GM23248 (cell line): ENCODE measurements around the gene RNFT1. TPM values are rescaled to one million over a fixed set of nuclear protein-coding genes. Genes with fewer than 3 reads are reported as not detected.
A peak's percentile ranks its signal among the peaks of the same experiment; 100 is the strongest.
"Not testable (repeated sequence)": the region's sequence is repeated elsewhere in the genome, so short reads cannot be mapped to it uniquely, and the experiment has no call there.

Experiments
- DNase-seq: peaks from one replicate; pipeline ENCODE4 v3.0.0-alpha.2; 2015
- H2AFZ ChIP-seq: fragments of 200-600 bp; sonication (generic); 2 replicates; pipeline ENCODE4 v1.6.1; 2016; ENCODE audit warnings: antibody characterized with exemption
- H3F3A ChIP-seq: fragments of 200-600 bp; sonication (generic); 2 replicates; pipeline ENCODE4 v1.6.1; 2016; ENCODE audit warnings: mild to moderate bottlenecking, antibody characterized with exemption, mixed run types; ENCODE audit not compliant: insufficient read depth
- H3K27ac ChIP-seq: fragments of 200-600 bp; sonication (generic); 2 replicates; pipeline ENCODE4 v1.5.1; 2016; ENCODE audit warnings: mild to moderate bottlenecking
- H3K27me3 ChIP-seq: fragments of 200-600 bp; sonication (generic); replicated peaks from 2 replicates; pipeline ENCODE4 v1.6.1; 2016; ENCODE audit warnings: mild to moderate bottlenecking; ENCODE audit not compliant: insufficient read depth
- H3K36me3 ChIP-seq: fragments of 200-600 bp; sonication (generic); 2 replicates; pipeline ENCODE4 v1.6.1; 2016; ENCODE audit warnings: low read depth, mild to moderate bottlenecking
- H3K4me1 ChIP-seq: fragments of 200-600 bp; sonication (generic); 2 replicates; pipeline ENCODE4 v1.6.1; 2016; ENCODE audit warnings: mild to moderate bottlenecking; ENCODE audit not compliant: insufficient read depth
- H3K4me2 ChIP-seq: fragments of 200-600 bp; sonication (generic); one replicate; pipeline ENCODE4 v1.6.1; 2016; ENCODE audit warnings: mild to moderate bottlenecking; ENCODE audit not compliant: unreplicated experiment
- H3K4me3 ChIP-seq: fragments of 200-600 bp; sonication (generic); 2 replicates; pipeline ENCODE4 v1.5.1; 2016; ENCODE audit warnings: mild to moderate bottlenecking
- H3K79me2 ChIP-seq: fragments of 200-600 bp; sonication (generic); 2 replicates; pipeline ENCODE4 v1.6.1; 2016; ENCODE audit warnings: mild to moderate bottlenecking; ENCODE audit not compliant: insufficient read depth
- H3K9ac ChIP-seq: fragments of 200-600 bp; sonication (generic); 2 replicates; pipeline ENCODE4 v1.6.1; 2016; ENCODE audit warnings: mild to moderate bottlenecking
- H3K9me2 ChIP-seq: fragments of 200-600 bp; sonication (generic); 2 replicates; pipeline ENCODE4 v1.6.1; 2016; ENCODE audit warnings: mixed run types, mild to moderate bottlenecking, moderate library complexity; ENCODE audit not compliant: insufficient read depth
- H3K9me3 ChIP-seq: fragments of 200-600 bp; sonication (generic); one replicate; pipeline ENCODE4 v1.6.1; 2017; ENCODE audit warnings: low read depth
- H4K20me1 ChIP-seq: fragments of 200-600 bp; sonication (generic); 2 replicates; pipeline ENCODE4 v1.6.0; 2016; ENCODE audit not compliant: insufficient read depth
- EZH2 ChIP-seq: fragments of 200-600 bp; sonication (generic); IDR thresholded peaks from 2 replicates; pipeline ENCODE4 v1.6.1; 2018; ENCODE audit warnings: antibody characterized with exemption, mild to moderate bottlenecking; ENCODE audit not compliant: insufficient read depth, poor library complexity, severe bottlenecking
- EZH2phosphoT487 ChIP-seq: fragments of 200-600 bp; sonication (generic); IDR thresholded peaks from 2 replicates; pipeline ENCODE4 v1.6.1; 2018; ENCODE audit warnings: antibody characterized with exemption, moderate library complexity, mild to moderate bottlenecking, low read depth; ENCODE audit not compliant: insufficient read depth
- WGBS, 2 experiments: methylation state at CpG; one replicate each; pipeline ENCODE4 v1.1.6; 2015 to 2017; ENCODE audit warnings: low lambda C conversion rate in 2 of 2, low coverage in 1 of 2; ENCODE audit errors: missing lambda C conversion rate in 2 of 2; 5-methylcytosine and 5-hydroxymethylcytosine counted together
- in situ Hi-C: fragments of 300-500 bp; cut with MboI; formaldehyde crosslinking; loops from 2 replicates; pipeline ENCODE4 v1.15.0; 2020
- polyA plus RNA-seq: library from polyadenylated mRNA; unstranded; fragments of >200 nt; fragmentation: Nextera tagmentation; extraction: Ambion mirVana; gene quantifications from 2 replicates; pipeline ENCODE4 v1.2.1, GENCODE V29; 2016
- total RNA-seq: library from RNA; depleted of rRNA; stranded (reverse); fragments of >200 nt; shearing (Covaris generic); gene quantifications from 2 replicates; pipeline ENCODE4 v1.2.3, GENCODE V29; 2014

Gene RNFT1
- total and polyA plus RNA-seq, 2 experiments from 2014 or later: 23.4 to 29.1 TPM

DNA sequence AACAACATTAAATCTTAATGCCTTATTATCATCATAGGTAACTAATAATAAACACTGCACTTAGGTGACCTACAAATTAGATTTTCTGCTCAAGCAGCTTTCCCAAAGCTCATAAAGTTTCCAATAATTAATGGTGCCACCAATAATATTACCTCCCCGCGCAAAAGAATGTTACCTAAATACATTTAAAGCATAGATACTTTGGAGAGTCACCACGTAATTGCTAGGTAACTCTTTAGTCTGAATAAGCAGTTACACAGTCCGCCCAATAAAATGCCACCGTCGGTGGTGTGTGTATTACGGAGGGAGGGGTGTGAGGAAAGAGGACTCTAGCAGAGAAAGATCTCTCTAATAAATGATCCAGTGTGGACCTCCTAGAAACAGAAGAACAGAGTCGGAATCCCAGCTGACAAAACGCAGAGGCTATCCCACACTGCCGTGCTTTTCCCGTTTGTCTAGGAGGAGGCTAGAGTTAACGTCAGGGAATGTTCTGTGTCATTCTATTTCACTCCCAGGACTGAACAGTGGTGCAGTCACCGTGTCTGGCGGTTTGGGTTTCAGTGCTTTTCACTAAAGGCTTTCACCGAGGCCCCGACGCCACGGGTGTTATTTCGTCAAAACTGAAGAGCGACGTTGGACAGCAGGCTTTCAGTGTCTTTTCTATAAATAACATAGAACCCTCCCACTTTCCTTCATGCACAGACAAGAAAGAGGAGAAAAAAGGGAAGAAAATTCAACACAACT, 630 bp downstream of the RNFT1 start:
- TF ChIP-seq EZH2 (no peak), EZH2phosphoT487 (no peak)
- in situ Hi-C loops: no loop called here

DNA sequence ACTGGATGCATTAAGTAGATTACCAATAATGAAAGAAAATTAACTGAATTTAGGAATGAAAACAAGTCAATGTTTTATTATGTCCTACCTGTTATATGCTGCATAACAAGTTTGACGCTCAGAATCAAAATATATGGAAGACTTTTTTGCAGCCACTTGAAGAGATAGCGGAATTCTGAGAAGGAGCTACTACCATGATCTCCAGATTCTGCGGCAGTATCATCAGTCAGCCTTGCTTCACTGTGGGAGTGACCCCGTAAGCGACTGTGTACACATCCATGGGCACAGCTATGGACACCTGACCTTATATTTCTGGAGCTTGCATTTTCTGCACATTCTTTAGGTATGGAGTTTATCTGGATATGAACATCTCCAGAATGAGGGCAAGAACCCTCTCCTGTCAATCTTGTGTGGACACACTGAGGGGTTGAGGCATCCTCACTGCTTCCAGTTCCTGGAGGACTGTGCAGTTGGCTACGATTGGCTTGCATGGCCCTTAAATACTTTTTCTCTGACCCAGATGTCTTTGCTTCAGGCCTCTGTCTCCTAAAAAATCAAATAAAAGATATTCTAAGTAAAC, 1.7 kb downstream of the RNFT1 start:
- Histone ChIP-seq H3K9me3 (no peaks in the 10 kb centered on the region), H3K79me2 (peaks cover 24% of the 10 kb centered on the region), H3K36me3 (no peaks in the 10 kb centered on the region), H3F3A (0 out of 2 replicates have a peak, but pooled peaks cover 22% of the 10 kb centered on the region), H3K4me2 (peak overlapping the region; percentile 93), H2AFZ (no peak overlapping the region), H3K27me3 (no peaks in the 10 kb centered on the region), H3K27ac (no peak overlapping the region), H3K9ac (peak overlapping the region; percentile 93; the same call in 1 of the 2 replicates), H3K4me3 (peak overlapping the region; percentile 83; the same call in 1 of the 2 replicates), H3K9me2 (no peaks in the 10 kb centered on the region), H4K20me1 (no peaks in the 10 kb centered on the region), H3K4me1 (no peaks in the 10 kb centered on the region)
- no peak for TF ChIP-seq EZH2phosphoT487
- TF ChIP-seq EZH2: no peak
- in situ Hi-C loops: no loop called here
- no peak for DNase-seq
- WGBS, 2 experiments: 90% methylated on average over 6 of the region's 6 CpGs

More for the DNA sequence above, 630 bp downstream of the RNFT1 start:
- peak overlapping the region; percentile 83 for H3K4me3 ChIP-seq
- H3K36me3 ChIP-seq: no peaks in the 10 kb centered on the region
- peaks cover 24% of the 10 kb centered on the region for H3K79me2 ChIP-seq
- no peaks in the 10 kb centered on the region for H3K4me1 ChIP-seq
- H3K9me3 ChIP-seq: no peaks in the 10 kb centered on the region
- H3F3A ChIP-seq: 0 out of 2 replicates have a peak, but pooled peaks cover 12% of the 10 kb centered on the region
- no peaks in the 10 kb centered on the region for H3K9me2 ChIP-seq
- H3K4me2 ChIP-seq: peak overlapping the region; percentile 93
- H4K20me1 ChIP-seq: no peaks in the 10 kb centered on the region
- DNase-seq: peak; percentile 86
- peak overlapping the region; percentile 97 for H2AFZ ChIP-seq
- peak overlapping the region; percentile 93 for H3K9ac ChIP-seq
- no peaks in the 10 kb centered on the region for H3K27me3 ChIP-seq
- peak overlapping the region; percentile 91 for H3K27ac ChIP-seq
- 2% methylated on average over 21 of the region's 21 CpGs for WGBS, 2 experiments

DNA sequence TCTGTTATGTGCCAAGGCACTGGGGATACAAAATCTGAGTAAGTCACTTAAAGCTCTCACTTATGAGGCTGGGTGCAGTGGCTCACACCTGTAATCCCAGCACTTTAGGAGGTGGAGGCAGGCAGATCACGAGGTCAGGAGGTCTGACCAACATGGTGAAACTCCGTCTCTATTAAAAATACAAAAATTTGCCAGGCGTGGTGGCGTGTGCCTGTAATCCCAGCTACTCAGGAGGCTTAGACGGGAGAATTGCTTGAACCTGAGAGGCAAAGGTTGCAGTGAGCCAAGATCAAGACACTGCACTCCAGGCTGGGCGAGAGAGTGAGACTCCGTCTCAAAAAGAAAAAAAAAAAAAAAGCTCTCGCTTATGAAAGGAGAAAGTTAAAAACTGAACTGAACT, 5.0 kb downstream of the RNFT1 start:
- H3K4me2 ChIP-seq, DNase-seq, H3K4me1 ChIP-seq, H3K9me3 ChIP-seq, H3K27ac ChIP-seq, in situ Hi-C loops, H3K9ac ChIP-seq, H3K4me3 ChIP-seq, H4K20me1 ChIP-seq, H3K9me2 ChIP-seq, H2AFZ ChIP-seq, H3K27me3 ChIP-seq: not testable (repeated sequence)
- Histone ChIP-seq H3F3A (0 out of 2 replicates have a peak, but pooled peaks cover 22% of the 10 kb centered on the region), H3K36me3 (peaks cover 19% of the 10 kb centered on the region; the same call in 1 of the 2 replicates), H3K79me2 (peaks cover 24% of the 10 kb centered on the region)
- WGBS, 2 experiments: 95 to 99% methylated on average over 8 of the region's 8 CpGs

DNA sequence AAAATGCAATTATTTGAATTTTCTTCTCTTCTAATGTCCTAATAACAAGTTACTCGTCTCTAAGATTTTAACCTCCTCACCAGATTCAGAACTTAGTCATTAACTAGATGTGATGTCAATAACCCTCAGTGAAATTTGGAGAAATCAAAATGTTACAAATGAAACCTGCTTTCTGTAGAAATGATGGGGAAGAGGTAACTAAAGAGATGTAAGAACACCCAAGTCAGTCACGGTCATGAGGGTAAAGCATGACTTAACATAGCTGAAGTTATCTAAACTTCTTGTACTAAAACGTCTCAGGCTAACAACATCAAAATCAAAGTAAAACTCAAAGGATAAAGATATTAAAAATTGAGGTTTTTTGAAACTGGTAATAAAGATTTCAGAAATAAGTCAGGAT, 9.7 kb downstream of the RNFT1 start:
- Histone ChIP-seq H3K4me3 (no peak overlapping the region), H3F3A (peaks cover 14% of the 10 kb centered on the region; the same call in 1 of the 2 replicates), H3K9me2 (no peaks in the 10 kb centered on the region), H3K36me3 (peaks cover 30% of the 10 kb centered on the region), H3K9me3 (no peaks in the 10 kb centered on the region), H3K4me2 (no peak overlapping the region), H3K9ac (no peak overlapping the region), H2AFZ (no peak overlapping the region), H3K79me2 (no peaks in the 10 kb centered on the region), H3K27ac (no peak overlapping the region), H3K4me1 (no peaks in the 10 kb centered on the region), H3K27me3 (no peaks in the 10 kb centered on the region), H4K20me1 (no peaks in the 10 kb centered on the region)
- no peak for TF ChIP-seq EZH2phosphoT487
- TF ChIP-seq EZH2: no peak
- in situ Hi-C loops: no loop called here
- DNase-seq: no peak
- 72 to 73% methylated on average over 3 of the region's 3 CpGs for WGBS, 2 experiments
